GM12878 (cell line): ENCODE results near the gene GET3. TPM values are rescaled to one million over a fixed set of nuclear protein-coding genes. Genes with fewer than 3 reads are reported as not detected.

ENCODE experiments used
- ATF2 ChIP-seq: IDR thresholded peaks from 2 replicates; pipeline ENCODE4 v1.6.1; 2012; ENCODE audit warnings: low read length, inconsistent platforms
- ATF3 ChIP-seq: IDR thresholded peaks from 2 replicates; pipeline ENCODE4 v1.6.1; 2011; ENCODE audit warnings: low read depth, mild to moderate bottlenecking, low read length, moderate library complexity, borderline replicate concordance; ENCODE audit errors: extremely low read depth
- BCL3 ChIP-seq: IDR thresholded peaks from 2 replicates; pipeline ENCODE4 v1.6.1; 2011; ENCODE audit warnings: borderline replicate concordance, low read depth, mild to moderate bottlenecking, moderate library complexity, low read length; ENCODE audit not compliant: insufficient read depth, poor library complexity, severe bottlenecking
- BHLHE40 ChIP-seq, 2 experiments: fragments of 450-650 bp in 1 of 2; IDR thresholded peaks; 2 replicates each; pipeline ENCODE4 v1.6.1; 2011 to 2017; ENCODE audit warnings: low read depth in 2 of 2, borderline replicate concordance in 1 of 2, improper control_type of control experiment in 1 of 2, low read length in 1 of 2, mild to moderate bottlenecking in 1 of 2
- BRCA1 ChIP-seq: IDR thresholded peaks from 2 replicates; pipeline ENCODE4 v1.6.1; 2011; ENCODE audit warnings: low read depth, low read length, improper control_type of control experiment
- CEBPB ChIP-seq, 2 experiments: fragments of 150-350 bp in 1 of 2; IDR thresholded peaks; 2 replicates each; pipeline ENCODE4 v1.6.1; 2012 to 2014; ENCODE audit warnings: low read depth in 2 of 2, low read length in 2 of 2, borderline replicate concordance in 1 of 2, inconsistent platforms in 1 of 2
- CHD2 ChIP-seq: IDR thresholded peaks from 2 replicates; pipeline ENCODE4 v1.6.1; 2011; ENCODE audit warnings: low read depth, low read length, improper control_type of control experiment, borderline replicate concordance
- CREB1 ChIP-seq: IDR thresholded peaks from 2 replicates; pipeline ENCODE4 v1.6.1; 2012; ENCODE audit warnings: low read depth, mild to moderate bottlenecking, inconsistent platforms
- ESRRA ChIP-seq: IDR thresholded peaks from 2 replicates; pipeline ENCODE4 v1.6.1; 2012; ENCODE audit warnings: mild to moderate bottlenecking, low read length, improper control_type of control experiment
- LARP7 ChIP-seq: fragments of 450-650 bp; IDR thresholded peaks from 2 replicates; pipeline ENCODE4 v1.6.1; 2017; ENCODE audit warnings: mild to moderate bottlenecking
- MXI1 ChIP-seq: fragments of 150-350 bp; IDR thresholded peaks from 2 replicates; pipeline ENCODE4 v1.6.1; 2011; ENCODE audit warnings: low read depth, mild to moderate bottlenecking, inconsistent platforms, low read length, improper control_type of control experiment
- NFXL1 ChIP-seq: fragments of 450-650 bp; IDR thresholded peaks from 2 replicates; pipeline ENCODE4 v1.6.1; 2017; ENCODE audit warnings: antibody characterized with exemption, mild to moderate bottlenecking, borderline replicate concordance
- NFYA ChIP-seq: IDR thresholded peaks from 2 replicates; pipeline ENCODE4 v1.6.1; 2011; ENCODE audit warnings: low read depth, mild to moderate bottlenecking, low read length, improper control_type of control experiment, borderline replicate concordance
- NRF1 ChIP-seq: conservative IDR thresholded peaks from 2 replicates; pipeline ENCODE4 v1.6.1; 2011; ENCODE audit warnings: mild to moderate bottlenecking, low read depth, low read length, improper control_type of control experiment
- PML ChIP-seq: IDR thresholded peaks from 2 replicates; pipeline ENCODE4 v1.6.1; 2012; ENCODE audit warnings: low read length, inconsistent platforms
- POU2F2 ChIP-seq: IDR thresholded peaks from 3 replicates; pipeline ENCODE4 v1.6.1; 2011; ENCODE audit warnings: low read depth, mild to moderate bottlenecking, low read length, borderline replicate concordance
- RUNX3 ChIP-seq: IDR thresholded peaks from 2 replicates; pipeline ENCODE4 v1.6.1; 2012; ENCODE audit warnings: low read length, inconsistent platforms
- SPI1 ChIP-seq: IDR thresholded peaks from 2 replicates; pipeline ENCODE4 v1.6.1; 2011; ENCODE audit warnings: low read depth, mild to moderate bottlenecking, low read length, moderate library complexity, borderline replicate concordance; ENCODE audit not compliant: insufficient read depth
- TCF3 ChIP-seq: IDR thresholded peaks from 2 replicates; pipeline ENCODE4 v1.6.1; 2012; ENCODE audit warnings: low read depth, mild to moderate bottlenecking, low read length, borderline replicate concordance; ENCODE audit not compliant: insufficient read depth
- YBX1 ChIP-seq: fragments of 450-650 bp; IDR thresholded peaks from 2 replicates; pipeline ENCODE4 v1.6.1; 2016; ENCODE audit warnings: antibody characterized with exemption
- YY1 ChIP-seq: IDR thresholded peaks from 2 replicates; pipeline ENCODE4 v1.6.1; 2011; ENCODE audit warnings: low read depth, mild to moderate bottlenecking, low read length
- ZBTB4 ChIP-seq: fragments of 450-650 bp; formaldehyde crosslinking; IDR thresholded peaks from 2 replicates; pipeline ENCODE4 v1.4.0; 2022; ENCODE audit warnings: mild to moderate bottlenecking, moderate library complexity
- ZZZ3 ChIP-seq: IDR thresholded peaks from 2 replicates; pipeline ENCODE4 v1.6.1; 2011; ENCODE audit warnings: low read depth; ENCODE audit not compliant: control insufficient read depth, insufficient read length
- polyA plus RNA-seq, 11 experiments: library from polyadenylated mRNA; depleted of rRNA in 4 of 11; unstranded in 6 of 11; stranded (reverse) in 5 of 11; fragments of >200 nt; fragmentation: Nextera tagmentation in 4 of 11; fragmentation: Illumina TruSeq in 1 of 11; extraction: Ambion mirVana in 4 of 11; extraction: Trizol in 1 of 11; gene quantifications; 1 replicate in 1 of 11; 2 replicates in 10 of 11; pipeline versions ENCODE4 v1.2.1 to v1.2.3, GENCODE V29; 2011 to 2016; ENCODE audit warnings: inconsistent platforms in 2 of 11, missing spikeins in 2 of 11, low read depth in 1 of 11
- total RNA-seq, 4 experiments: library from RNA; depleted of rRNA in 3 of 4; stranded (reverse); fragments of >200 nt in 3 of 4; fragmentation: Illumina TruSeq in 1 of 4; extraction: Trizol in 1 of 4; gene quantifications; 2 replicates each; pipeline versions ENCODE4 v1.2.1 to v1.2.3, GENCODE V29; 2013 to 2021

The GET3 gene
- total and polyA plus RNA-seq, 10 of the 15 experiments (the other 5 are each of a cell fraction or from before 2014, with no cell fraction given), result 14.5 to 144 (median 97.2) TPM

- TF ChIP-seq NRF1, result no peak
- TF ChIP-seq YY1, result peak; percentile 82
- peak; percentile 99 for TF ChIP-seq CREB1
- TF ChIP-seq CHD2, result peak; percentile 70; the same call in 1 of the 2 replicates
- TF ChIP-seq BCL3, result peak; percentile 96
- TF ChIP-seq RUNX3, result peak; percentile 40; the same call in 1 of the 2 replicates
- TF ChIP-seq ATF3, result peak; percentile 95
- TF ChIP-seq BHLHE40 (IDR thresholded peaks at IDR 0.05; ENCODE audit: borderline replicate concordance in 1 of 2, low read depth in 2 of 2, low read length in 1 of 2), result peak in 1 of 2 experiments; percentile 30; a peak in 1 of 4 replicates
- TF ChIP-seq SPI1, result peak; percentile 37; the same call in 1 of the 2 replicates
- no peak for TF ChIP-seq BRCA1
- peak; percentile 99 for TF ChIP-seq MXI1
- TF ChIP-seq TCF3, result peak; percentile 35; the same call in 1 of the 2 replicates
- TF ChIP-seq CEBPB (IDR thresholded peaks at IDR 0.05; ENCODE audit: borderline replicate concordance in 1 of 2, low read depth in 2 of 2, low read length in 2 of 2), result no peak
- TF ChIP-seq NFYA, result no peak
- peak; percentile 87 for TF ChIP-seq LARP7
- TF ChIP-seq NFXL1, result no peak
- no peak for TF ChIP-seq YBX1
- TF ChIP-seq ZZZ3, result no peak
- TF ChIP-seq ATF2, result peak; percentile 44; the same call in 1 of the 2 replicates
- peak; percentile 85 for TF ChIP-seq POU2F2
- TF ChIP-seq ZBTB4 (CRISPR knock-in tag), result no peak
- TF ChIP-seq PML, result peak; percentile 91
- no peak for TF ChIP-seq ESRRA
Measured at GRCh38 chr19:12696366-12697335, 40.6 kb upstream of the GET3 start, which contains the start of gene FBXW9 (continued).
